ENCODE data around the gene MEIS1.
"Not testable (repeated sequence)": the region's sequence is repeated elsewhere in the genome, so short reads cannot be mapped to it uniquely, and the experiment has no call there.

MEIS1 gene

DNA sequence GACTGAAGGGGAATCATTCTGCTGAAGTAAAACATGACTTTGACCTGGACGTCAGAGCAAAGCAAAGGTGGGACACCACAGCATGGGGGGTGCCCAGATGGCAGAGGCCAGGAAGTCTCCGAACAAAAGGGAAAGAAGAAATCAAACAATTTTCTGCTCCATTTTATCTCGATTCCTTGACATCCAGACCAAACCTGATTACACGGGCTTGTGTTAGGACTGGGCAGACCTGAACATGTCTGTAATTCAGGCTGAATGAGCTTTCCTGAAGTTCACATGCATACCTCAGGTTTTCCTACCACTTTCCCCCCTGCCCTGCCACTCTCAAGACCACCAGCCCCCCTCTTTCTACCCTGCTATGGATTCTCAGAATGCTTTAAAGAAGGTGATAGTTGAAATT lies 44.8 kb upstream of the MEIS1 start:
- Histone ChIP-seq H3K4me3 (ENCODE audit: low read length) (no peak overlapping the region), H3K27ac (ENCODE audit: low read length) (no peak overlapping the region)

DNA sequence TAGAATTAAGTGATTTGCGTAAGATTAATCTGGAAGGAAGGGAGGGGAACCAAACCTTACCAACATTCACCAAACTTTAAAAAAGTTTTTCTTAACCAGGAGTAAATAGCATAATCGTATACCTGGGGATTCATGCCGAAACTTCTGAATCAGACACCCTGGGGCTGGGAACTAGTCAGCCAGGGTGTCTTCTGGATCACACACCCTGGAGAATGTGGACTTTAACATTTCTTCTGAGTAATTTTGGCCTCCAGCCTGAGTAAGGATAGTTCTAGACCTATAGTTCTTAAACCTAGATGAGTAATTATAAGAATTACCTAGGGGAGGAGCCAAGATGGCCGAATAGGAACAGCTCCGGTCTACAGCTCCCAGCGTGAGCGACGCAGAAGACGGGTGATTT lies 44.1 kb upstream of the MEIS1 start:
- no peak for TF ChIP-seq EZH2 (optimal IDR thresholded peaks at IDR 0.05; ENCODE audit: low read depth, low read length)
- no peak for TF ChIP-seq EZH2phosphoT487 (IDR thresholded peaks at IDR 0.05; ENCODE audit: low read length)
- TF ChIP-seq, protein P1, sequence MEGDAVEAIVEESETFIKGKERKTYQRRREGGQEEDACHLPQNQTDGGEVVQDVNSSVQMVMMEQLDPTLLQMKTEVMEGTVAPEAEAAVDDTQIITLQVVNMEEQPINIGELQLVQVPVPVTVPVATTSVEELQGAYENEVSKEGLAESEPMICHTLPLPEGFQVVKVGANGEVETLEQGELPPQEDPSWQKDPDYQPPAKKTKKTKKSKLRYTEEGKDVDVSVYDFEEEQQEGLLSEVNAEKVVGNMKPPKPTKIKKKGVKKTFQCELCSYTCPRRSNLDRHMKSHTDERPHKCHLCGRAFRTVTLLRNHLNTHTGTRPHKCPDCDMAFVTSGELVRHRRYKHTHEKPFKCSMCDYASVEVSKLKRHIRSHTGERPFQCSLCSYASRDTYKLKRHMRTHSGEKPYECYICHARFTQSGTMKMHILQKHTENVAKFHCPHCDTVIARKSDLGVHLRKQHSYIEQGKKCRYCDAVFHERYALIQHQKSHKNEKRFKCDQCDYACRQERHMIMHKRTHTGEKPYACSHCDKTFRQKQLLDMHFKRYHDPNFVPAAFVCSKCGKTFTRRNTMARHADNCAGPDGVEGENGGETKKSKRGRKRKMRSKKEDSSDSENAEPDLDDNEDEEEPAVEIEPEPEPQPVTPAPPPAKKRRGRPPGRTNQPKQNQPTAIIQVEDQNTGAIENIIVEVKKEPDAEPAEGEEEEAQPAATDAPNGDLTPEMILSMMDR (IDR thresholded peaks at IDR 0.05; ENCODE audit: low read length) = no peak
- no peak overlapping the region for H3K27ac ChIP-seq (ENCODE audit: low read length)
- H3K9me3 ChIP-seq (replicated peaks; ENCODE audit: insufficient read depth, low read length) = no peaks in the 10 kb centered on the region
- no peaks in the 10 kb centered on the region for H4K20me1 ChIP-seq (ENCODE audit: insufficient read depth, low read length)
- DNase-seq = no peak
- no peak overlapping the region for H3K4me3 ChIP-seq (ENCODE audit: low read length)
- no peaks in the 10 kb centered on the region for H3K79me2 ChIP-seq (ENCODE audit: low read length)
- no peak overlapping the region for H3K4me2 ChIP-seq (ENCODE audit: low read depth, low read length)
- H3K4me1 ChIP-seq (ENCODE audit: low read length) = no peaks in the 10 kb centered on the region
- no peaks in the 10 kb centered on the region for H3F3A ChIP-seq (ENCODE audit: insufficient read depth, low read length)
- no peak overlapping the region for H2AFZ ChIP-seq (ENCODE audit: low read length)
- no peaks in the 10 kb centered on the region for H3K27me3 ChIP-seq (replicated peaks; ENCODE audit: insufficient read depth, low read length)
- H3K9me2 ChIP-seq (replicated peaks; ENCODE audit: insufficient read depth, low read length) = no peaks in the 10 kb centered on the region
- H3K36me3 ChIP-seq (replicated peaks; ENCODE audit: insufficient read depth, low read length) = no peaks in the 10 kb centered on the region
- no peak overlapping the region for H3K9ac ChIP-seq (ENCODE audit: low read length)

More for the DNA sequence above, 44.8 kb upstream of the MEIS1 start:
- no peaks in the 10 kb centered on the region for H3K27me3 ChIP-seq (replicated peaks; ENCODE audit: insufficient read depth, low read length)
- no peak for DNase-seq
- H3K4me2 ChIP-seq (ENCODE audit: low read depth, low read length) = no peak overlapping the region
- no peaks in the 10 kb centered on the region for H3K79me2 ChIP-seq (ENCODE audit: low read length)
- no peaks in the 10 kb centered on the region for H3K4me1 ChIP-seq (ENCODE audit: low read length)
- H3K9me3 ChIP-seq (replicated peaks; ENCODE audit: insufficient read depth, low read length) = no peaks in the 10 kb centered on the region
- H3K9me2 ChIP-seq (replicated peaks; ENCODE audit: insufficient read depth, low read length) = no peaks in the 10 kb centered on the region
- no peaks in the 10 kb centered on the region for H3K36me3 ChIP-seq (replicated peaks; ENCODE audit: insufficient read depth, low read length)
- no peak overlapping the region for H2AFZ ChIP-seq (ENCODE audit: low read length)
- TF ChIP-seq, protein P1 (IDR thresholded peaks at IDR 0.05; ENCODE audit: low read length) = no peak
- TF ChIP-seq EZH2 (optimal IDR thresholded peaks at IDR 0.05; ENCODE audit: low read depth, low read length) (no peak), EZH2phosphoT487 (IDR thresholded peaks at IDR 0.05; ENCODE audit: low read length) (no peak)
- H4K20me1 ChIP-seq (ENCODE audit: insufficient read depth, low read length) = no peaks in the 10 kb centered on the region
- no peak overlapping the region for H3K9ac ChIP-seq (ENCODE audit: low read length)
- H3F3A ChIP-seq (ENCODE audit: insufficient read depth, low read length) = no peaks in the 10 kb centered on the region

GRCh38 chr2:66391240-66391639 lies 43.7 kb upstream of the MEIS1 start:
- not testable (repeated sequence) for H3K9ac ChIP-seq (ENCODE audit: low read length); H3K9me3 ChIP-seq (replicated peaks; ENCODE audit: insufficient read depth, low read length); H3K4me2 ChIP-seq (ENCODE audit: low read depth, low read length); DNase-seq; H3K27ac ChIP-seq (ENCODE audit: low read length); H3K27me3 ChIP-seq (replicated peaks; ENCODE audit: insufficient read depth, low read length); H3K4me3 ChIP-seq (ENCODE audit: low read length); H3K9me2 ChIP-seq (replicated peaks; ENCODE audit: insufficient read depth, low read length); H4K20me1 ChIP-seq (ENCODE audit: insufficient read depth, low read length); H3K79me2 ChIP-seq (ENCODE audit: low read length); H3K36me3 ChIP-seq (replicated peaks; ENCODE audit: insufficient read depth, low read length); H3K4me1 ChIP-seq (ENCODE audit: low read length); H2AFZ ChIP-seq (ENCODE audit: low read length); H3F3A ChIP-seq (ENCODE audit: insufficient read depth, low read length)

DNA sequence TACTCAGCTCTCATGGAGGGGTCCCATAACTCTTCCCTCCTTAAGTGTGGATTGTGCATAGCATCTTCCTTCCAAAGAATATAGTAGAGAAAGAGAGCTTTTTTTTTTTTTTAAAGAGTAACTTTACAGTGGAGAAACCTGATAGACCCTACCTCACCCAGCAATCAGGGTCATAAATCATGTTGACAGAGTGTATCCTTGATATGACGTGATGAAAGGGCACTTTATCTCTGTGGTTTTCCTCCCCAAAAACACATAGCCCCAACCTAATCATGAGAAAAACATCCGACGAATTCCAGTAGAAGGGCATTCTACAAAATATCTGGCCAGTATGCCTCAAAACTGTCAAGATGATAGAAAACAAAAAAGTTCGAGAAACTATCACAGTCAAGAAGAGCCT lies 29.5 kb upstream of the MEIS1 start:
- DNase-seq = no peak
- Histone ChIP-seq H3K79me2 (ENCODE audit: low read length) (no peaks in the 10 kb centered on the region), H3K4me2 (ENCODE audit: low read depth, low read length) (no peak overlapping the region), H3K9me2 (replicated peaks; ENCODE audit: insufficient read depth, low read length) (no peaks in the 10 kb centered on the region), H3K27ac (ENCODE audit: low read length) (no peak overlapping the region), H3K9me3 (replicated peaks; ENCODE audit: insufficient read depth, low read length) (no peaks in the 10 kb centered on the region), H3K4me1 (ENCODE audit: low read length) (no peaks in the 10 kb centered on the region), H3K27me3 (replicated peaks; ENCODE audit: insufficient read depth, low read length) (no peaks in the 10 kb centered on the region), H3K9ac (ENCODE audit: low read length) (no peak overlapping the region), H3F3A (ENCODE audit: insufficient read depth, low read length) (no peaks in the 10 kb centered on the region), H3K4me3 (ENCODE audit: low read length) (no peak overlapping the region), H3K36me3 (replicated peaks; ENCODE audit: insufficient read depth, low read length) (no peaks in the 10 kb centered on the region), H4K20me1 (ENCODE audit: insufficient read depth, low read length) (no peaks in the 10 kb centered on the region), H2AFZ (ENCODE audit: low read length) (no peak overlapping the region)
- TF ChIP-seq, protein P1 (IDR thresholded peaks at IDR 0.05; ENCODE audit: low read length) = no peak
- TF ChIP-seq EZH2phosphoT487 (IDR thresholded peaks at IDR 0.05; ENCODE audit: low read length) (no peak), EZH2 (optimal IDR thresholded peaks at IDR 0.05; ENCODE audit: low read depth, low read length) (no peak)
